ENCODE measurements around the gene ALKBH3.

Gene ALKBH3

DNA sequence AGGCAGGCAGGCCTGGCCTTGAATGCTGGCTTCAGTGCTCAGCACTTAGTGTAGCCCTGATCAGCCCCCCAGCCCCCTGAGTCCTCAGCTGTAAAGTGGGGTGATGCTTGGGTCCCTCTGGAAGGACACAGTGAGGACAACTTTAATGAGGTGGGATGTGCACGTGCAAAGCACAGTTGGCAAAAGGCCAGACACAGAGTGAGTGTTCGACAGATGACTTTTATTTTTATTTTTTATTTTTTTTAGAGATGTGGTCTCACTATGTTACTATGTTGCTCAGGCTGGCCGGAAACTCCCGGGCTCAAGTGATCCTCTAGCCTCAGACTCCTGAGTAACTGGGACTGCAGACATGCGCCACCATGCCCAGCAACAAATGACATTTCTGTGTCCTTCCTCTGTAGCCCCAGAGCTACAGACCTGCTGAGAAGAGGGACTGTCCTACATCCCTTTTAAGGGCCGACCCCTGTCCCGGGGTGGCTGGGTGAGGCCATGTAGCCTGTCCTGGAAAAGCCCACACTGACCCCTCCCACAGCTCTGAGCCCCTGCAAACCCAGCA lies 54.9 kb downstream of the ALKBH3 start:
- ChIA-PET POLR2A (ENCODE audit: low non-redundant PET) (no interaction called here), CTCF (no interaction called here)
- DNase-seq (ENCODE audit: low spot score), result no peak
- TF ChIP-seq, protein P1, sequence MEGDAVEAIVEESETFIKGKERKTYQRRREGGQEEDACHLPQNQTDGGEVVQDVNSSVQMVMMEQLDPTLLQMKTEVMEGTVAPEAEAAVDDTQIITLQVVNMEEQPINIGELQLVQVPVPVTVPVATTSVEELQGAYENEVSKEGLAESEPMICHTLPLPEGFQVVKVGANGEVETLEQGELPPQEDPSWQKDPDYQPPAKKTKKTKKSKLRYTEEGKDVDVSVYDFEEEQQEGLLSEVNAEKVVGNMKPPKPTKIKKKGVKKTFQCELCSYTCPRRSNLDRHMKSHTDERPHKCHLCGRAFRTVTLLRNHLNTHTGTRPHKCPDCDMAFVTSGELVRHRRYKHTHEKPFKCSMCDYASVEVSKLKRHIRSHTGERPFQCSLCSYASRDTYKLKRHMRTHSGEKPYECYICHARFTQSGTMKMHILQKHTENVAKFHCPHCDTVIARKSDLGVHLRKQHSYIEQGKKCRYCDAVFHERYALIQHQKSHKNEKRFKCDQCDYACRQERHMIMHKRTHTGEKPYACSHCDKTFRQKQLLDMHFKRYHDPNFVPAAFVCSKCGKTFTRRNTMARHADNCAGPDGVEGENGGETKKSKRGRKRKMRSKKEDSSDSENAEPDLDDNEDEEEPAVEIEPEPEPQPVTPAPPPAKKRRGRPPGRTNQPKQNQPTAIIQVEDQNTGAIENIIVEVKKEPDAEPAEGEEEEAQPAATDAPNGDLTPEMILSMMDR (conservative IDR thresholded peaks at IDR 0.05; ENCODE audit: low read depth), result no peak
- no peak overlapping the region for H3K27ac ChIP-seq

DNA sequence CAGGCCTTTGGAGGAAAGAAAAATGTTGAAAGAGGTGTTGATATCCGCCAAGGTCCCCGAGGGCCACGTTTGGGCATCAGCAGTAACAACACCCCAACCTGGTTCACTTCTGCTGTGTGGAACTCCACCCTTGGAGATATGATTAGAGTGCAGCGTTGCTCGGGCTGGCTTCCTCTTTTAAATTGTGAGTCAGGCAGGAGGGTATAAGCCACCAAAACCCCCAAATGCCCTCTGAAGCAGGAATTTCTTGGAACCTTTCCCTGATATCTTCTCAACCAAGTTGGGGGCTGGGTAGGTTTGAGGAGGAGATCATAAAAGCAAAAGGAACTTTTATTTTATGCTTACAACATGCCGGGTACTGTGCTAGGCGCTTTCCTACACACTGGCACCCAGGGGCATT lies 55.4 kb downstream of the ALKBH3 start:
- TF ChIP-seq, protein P1 (conservative IDR thresholded peaks at IDR 0.05; ENCODE audit: low read depth), result no peak
- no peak for DNase-seq (ENCODE audit: low spot score)
- POLR2A ChIA-PET (ENCODE audit: low non-redundant PET), result no interaction called here
- CTCF ChIA-PET, result no interaction called here
- no peak overlapping the region for H3K27ac ChIP-seq

- TF ChIP-seq, protein P1 (conservative IDR thresholded peaks at IDR 0.05; ENCODE audit: low read depth), result no peak
- DNase-seq (ENCODE audit: low spot score), result peak; percentile 87
Observed at GRCh38 chr11:43937434-43938411, 57.1 kb downstream of the ALKBH3 start.

DNA sequence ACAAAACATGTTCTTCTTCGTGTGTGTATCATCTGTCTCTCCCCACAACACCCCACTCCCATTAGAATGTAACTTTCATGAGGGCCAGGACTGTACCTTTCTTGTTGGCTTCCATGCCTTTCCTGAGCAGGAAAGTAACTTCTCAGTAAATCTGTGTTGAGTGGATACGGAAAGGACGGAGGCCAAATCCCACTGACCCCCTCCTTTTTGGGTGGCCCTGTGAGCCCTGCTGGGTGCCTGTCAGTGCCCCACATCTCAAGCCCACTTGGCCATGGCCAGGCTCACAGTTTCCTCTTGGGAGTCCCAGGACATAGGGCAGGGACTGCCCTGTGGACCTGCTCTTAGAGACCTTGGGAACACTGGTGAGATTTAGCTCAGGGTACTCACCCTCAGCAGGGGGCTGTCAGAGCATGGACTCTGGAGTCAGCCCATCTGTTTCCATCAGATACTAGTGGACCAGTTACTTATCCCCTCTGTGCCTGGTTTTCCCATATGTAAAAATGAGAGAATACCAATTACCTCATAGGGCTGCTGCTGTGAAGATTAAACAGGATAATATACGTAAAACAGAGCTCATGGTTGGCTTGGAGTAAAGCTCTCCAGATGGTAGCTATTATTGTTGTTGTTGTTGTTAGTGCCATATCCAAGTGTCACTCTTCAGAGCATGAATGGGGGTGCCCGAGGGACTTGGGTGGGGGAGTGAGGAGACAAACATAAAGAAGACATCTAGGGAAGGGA lies 60.8 kb downstream of the ALKBH3 start:
- ChIA-PET CTCF (interaction anchor here (0.7 to 1.2 kb wide), 3 partner anchors 9 to 60 kb away, joined by 3 to 6 read pairs (median 6); no protein-coding TSS in a partner anchor), POLR2A (ENCODE audit: low non-redundant PET) (no interaction called here)
- no peak for DNase-seq (ENCODE audit: low spot score)
- H3K27ac ChIP-seq, result no peak overlapping the region
- TF ChIP-seq, protein P1 (conservative IDR thresholded peaks at IDR 0.05; ENCODE audit: low read depth), result no peak

More at GRCh38 chr11:43937434-43938411, 57.1 kb downstream of the ALKBH3 start:
- peak overlapping the region; percentile 23; the same call in 1 of the 2 replicates for H3K27ac ChIP-seq
- CTCF ChIA-PET, result no interaction called here
- POLR2A ChIA-PET (ENCODE audit: low non-redundant PET), result no interaction called here

- no peak overlapping the region for H3K27ac ChIP-seq
- TF ChIP-seq, protein P1 (conservative IDR thresholded peaks at IDR 0.05; ENCODE audit: low read depth), result no peak
- POLR2A ChIA-PET (ENCODE audit: low non-redundant PET), result no interaction called here
- CTCF ChIA-PET, result interaction anchor here (1.0 to 1.2 kb wide), 2 partner anchors 10 to 53 kb away, joined by 3 to 4 read pairs; no protein-coding TSS in a partner anchor
- DNase-seq (ENCODE audit: low spot score), result no peak
Observed at GRCh38 chr11:43942662-43943371, 62.2 kb downstream of the ALKBH3 start.
